NCI-H146 treated with DMSO at 0.1 percent for 48 hours (cell line): Measurements from ENCODE around the gene OPCML.
"Not testable (repeated sequence)": the region's sequence is repeated elsewhere in the genome, so short reads cannot be mapped to it uniquely, and the experiment has no call there.

Experiments
- DNase-seq: peaks from one replicate; lab custom pipeline; 2025; ENCODE audit not compliant: unreplicated experiment; lab: John Stamatoyannopoulos, UW

OPCML gene

GRCh38 chr11:132429685-132430084 lies 1102.6 kb downstream of the OPCML start:
- DNase-seq = no peak

GRCh38 chr11:132427611-132428010 lies 1104.7 kb downstream of the OPCML start:
- DNase-seq = no peak

- no peak for DNase-seq
These were observed 1107.9 kb downstream of the OPCML start for GRCh38 chr11:132424433-132424832.

- DNase-seq = no peak
These were observed 1109.0 kb downstream of the OPCML start for GRCh38 chr11:132423266-132423665.

GRCh38 chr11:132422722-132423121 lies 1109.6 kb downstream of the OPCML start:
- DNase-seq = no peak

GRCh38 chr11:132421555-132421954 lies 1110.7 kb downstream of the OPCML start:
- no peak for DNase-seq

GRCh38 chr11:132414451-132414850 lies 1117.8 kb downstream of the OPCML start:
- no peak for DNase-seq

GRCh38 chr11:132410383-132410782 lies 1121.9 kb downstream of the OPCML start:
- no peak for DNase-seq

GRCh38 chr11:132409573-132410355 lies 1122.5 kb downstream of the OPCML start:
- DNase-seq = no peak

GRCh38 chr11:132408877-132409276 lies 1123.4 kb downstream of the OPCML start:
- no peak for DNase-seq

GRCh38 chr11:132405728-132406127 lies 1126.6 kb downstream of the OPCML start:
- no peak for DNase-seq

- DNase-seq = peak; percentile 86
These were observed 1130.1 kb downstream of the OPCML start for GRCh38 chr11:132402071-132402684.

- no peak for DNase-seq
These were observed 1136.0 kb downstream of the OPCML start for GRCh38 chr11:132396318-132396717.

GRCh38 chr11:132395434-132395833 lies 1136.9 kb downstream of the OPCML start:
- DNase-seq = no peak

GRCh38 chr11:132379540-132379939 lies 1152.8 kb downstream of the OPCML start:
- DNase-seq = no peak

GRCh38 chr11:132373405-132374143 lies 1158.7 kb downstream of the OPCML start:
- no peak for DNase-seq

- DNase-seq = not testable (repeated sequence)
These were observed 1162.2 kb downstream of the OPCML start for GRCh38 chr11:132370114-132370513.

GRCh38 chr11:132367293-132367692 lies 1165.0 kb downstream of the OPCML start:
- DNase-seq = no peak

GRCh38 chr11:132365650-132366049 lies 1166.7 kb downstream of the OPCML start:
- no peak for DNase-seq
